GM19463 (cell line): ENCODE results near the gene ENPP1.
"Not testable (repeated sequence)": the region's sequence is repeated elsewhere in the genome, so short reads cannot be mapped to it uniquely, and the experiment has no call there.

Source experiments
- ATAC-seq: cut with Tn5 transposase; IDR thresholded peaks from one replicate; pipeline ENCODE4 v1.9.1; 2021; ENCODE audit warnings: mild to moderate bottlenecking, moderate library complexity; ENCODE audit not compliant: unreplicated experiment

ENPP1 gene

DNA sequence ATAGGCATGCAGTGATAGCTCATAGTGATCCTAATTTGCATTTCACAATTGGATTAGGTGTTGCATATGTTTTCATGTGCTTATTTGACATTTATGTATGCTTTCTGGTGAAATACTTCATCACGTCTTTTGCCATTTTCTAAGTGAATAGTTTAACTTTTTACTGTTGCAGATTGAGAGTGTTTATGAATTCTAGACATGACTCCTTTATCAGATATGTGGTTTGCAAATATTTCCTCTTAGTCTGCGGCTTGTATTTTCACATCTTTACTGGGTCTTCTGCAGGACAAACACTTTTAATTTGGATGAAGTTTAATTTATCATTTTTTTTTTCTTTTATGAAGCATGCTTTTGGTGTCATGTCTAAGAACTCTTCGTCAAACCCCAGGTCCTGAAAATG is 104.1 kb downstream of the ENPP1 start:
- no peak for ATAC-seq

DNA sequence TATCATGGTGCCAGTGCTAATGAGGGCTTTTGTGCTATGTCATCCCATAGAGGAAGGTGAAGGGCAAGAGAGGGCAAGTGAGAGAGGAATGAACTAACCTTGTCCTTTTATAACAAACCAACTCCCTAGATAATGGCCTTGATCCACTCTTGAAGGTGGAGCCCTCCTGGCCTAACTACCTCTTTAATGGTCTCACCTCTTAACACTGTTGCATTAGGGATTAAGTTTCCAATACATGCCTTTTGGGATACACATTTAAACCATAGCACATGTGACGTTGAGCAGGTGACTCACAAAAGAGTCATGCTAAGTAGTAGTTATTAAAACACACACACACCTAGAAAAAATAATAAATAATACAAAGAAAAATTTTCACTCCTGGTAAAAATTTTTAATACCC is 106.4 kb downstream of the ENPP1 start:
- ATAC-seq, result no peak

DNA sequence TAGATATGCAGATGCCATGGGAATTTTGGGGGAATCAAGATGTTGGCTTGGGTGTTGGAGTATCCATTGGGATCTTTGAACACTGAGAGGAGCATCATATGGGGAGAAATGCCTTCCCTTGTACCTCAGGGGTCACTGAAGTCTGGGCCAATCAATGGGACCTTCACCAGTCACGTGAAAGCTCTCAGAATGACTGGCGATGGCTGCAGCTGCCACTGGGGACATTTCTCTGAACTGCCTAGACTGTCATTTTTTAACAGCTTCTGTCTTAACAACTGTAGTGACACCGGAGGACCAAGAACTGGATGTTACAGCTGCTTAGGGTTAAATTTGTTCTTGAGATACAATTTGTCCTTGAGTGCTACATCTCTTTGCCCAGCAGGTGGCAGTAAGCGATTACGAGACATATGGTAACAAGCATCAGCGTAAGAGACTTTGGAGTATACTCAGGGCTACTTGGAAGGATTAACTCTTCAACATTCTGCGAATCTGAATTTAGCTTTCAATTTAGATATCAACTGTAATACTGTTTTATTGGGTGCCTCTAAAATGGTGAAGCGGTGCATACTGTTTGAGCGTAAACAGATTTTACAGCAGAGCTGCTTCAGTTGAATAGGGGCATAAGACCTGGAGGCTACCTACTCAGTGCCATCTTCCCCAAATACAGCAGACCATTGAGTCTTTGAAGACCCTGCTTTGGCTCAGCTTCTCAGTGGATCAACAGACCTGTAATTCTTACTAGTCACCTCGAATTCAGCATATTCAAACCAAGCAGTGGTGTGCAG is 107.3 kb downstream of the ENPP1 start:
- peak; percentile 78 for ATAC-seq

DNA sequence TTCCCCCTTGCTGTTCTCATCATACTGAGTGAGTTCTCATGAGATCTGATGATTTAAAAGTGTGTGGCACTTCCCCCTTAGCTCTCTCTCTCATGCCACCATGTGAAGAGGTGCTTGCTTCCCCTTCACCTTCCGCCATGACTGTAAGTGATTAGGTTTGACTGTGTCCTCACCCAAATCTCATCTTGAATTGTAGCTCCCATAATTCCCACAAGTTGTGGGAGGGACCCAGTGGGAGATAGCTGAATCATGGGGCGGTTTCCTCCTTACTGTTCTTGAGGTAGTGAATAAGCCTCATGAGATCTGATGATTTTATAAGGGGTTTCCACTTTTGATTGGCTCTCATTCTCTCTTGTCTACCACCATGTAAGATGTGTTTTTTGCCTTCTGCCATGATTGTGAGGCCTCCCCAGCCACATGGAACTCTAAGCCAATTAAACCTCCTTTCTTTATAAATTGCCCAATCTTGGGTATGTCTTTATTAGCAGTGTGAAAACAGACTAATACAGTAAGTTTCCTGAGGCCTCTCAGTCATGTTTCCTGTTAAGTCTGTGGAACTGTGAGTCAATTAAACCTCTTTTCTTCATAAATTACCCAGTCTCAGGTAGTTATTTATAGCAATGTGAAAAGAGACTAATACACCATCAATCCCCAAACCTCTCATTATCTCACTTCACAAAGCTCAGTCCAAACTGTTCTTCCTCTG is 108.4 kb downstream of the ENPP1 start:
- not testable (repeated sequence) for ATAC-seq

DNA sequence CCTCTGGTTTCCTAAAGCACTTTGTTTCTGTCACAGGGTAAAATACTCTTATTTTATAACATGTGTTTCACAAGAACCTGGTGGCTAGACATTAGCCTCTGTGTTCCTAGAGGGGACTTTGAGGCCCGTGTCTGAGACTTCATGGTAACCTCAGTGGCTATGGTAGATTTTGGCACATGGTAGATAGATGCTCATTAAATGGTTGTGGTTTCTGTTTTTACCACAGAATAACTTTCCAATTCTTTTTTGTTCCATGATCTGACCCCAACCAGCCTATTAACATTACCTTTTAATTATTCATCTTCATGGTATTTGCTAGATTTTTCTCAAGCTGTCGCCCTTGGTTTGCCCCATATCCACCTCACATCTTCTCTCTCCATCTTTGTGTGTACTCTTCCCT is 109.0 kb downstream of the ENPP1 start:
- ATAC-seq, result no peak

DNA sequence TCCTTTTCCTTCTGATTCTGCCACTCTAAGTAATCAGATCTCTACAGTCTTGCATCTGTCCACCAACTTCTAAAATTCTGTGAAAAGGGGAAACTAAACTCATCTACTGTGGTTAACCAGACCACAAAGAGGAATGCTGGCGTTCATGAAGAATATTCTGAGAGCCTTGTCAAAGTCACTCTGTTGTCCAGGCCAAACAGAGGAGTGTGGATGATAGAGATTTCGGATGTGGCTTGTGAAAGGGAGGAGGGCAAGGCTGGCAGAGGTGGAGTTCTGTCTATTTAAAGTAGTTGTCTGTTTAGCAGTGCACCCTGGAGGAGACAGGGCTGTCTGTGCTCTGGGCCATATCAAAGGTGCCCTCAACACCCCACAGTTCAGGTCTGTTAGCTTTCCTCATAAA is 109.5 kb downstream of the ENPP1 start:
- ATAC-seq, result no peak

DNA sequence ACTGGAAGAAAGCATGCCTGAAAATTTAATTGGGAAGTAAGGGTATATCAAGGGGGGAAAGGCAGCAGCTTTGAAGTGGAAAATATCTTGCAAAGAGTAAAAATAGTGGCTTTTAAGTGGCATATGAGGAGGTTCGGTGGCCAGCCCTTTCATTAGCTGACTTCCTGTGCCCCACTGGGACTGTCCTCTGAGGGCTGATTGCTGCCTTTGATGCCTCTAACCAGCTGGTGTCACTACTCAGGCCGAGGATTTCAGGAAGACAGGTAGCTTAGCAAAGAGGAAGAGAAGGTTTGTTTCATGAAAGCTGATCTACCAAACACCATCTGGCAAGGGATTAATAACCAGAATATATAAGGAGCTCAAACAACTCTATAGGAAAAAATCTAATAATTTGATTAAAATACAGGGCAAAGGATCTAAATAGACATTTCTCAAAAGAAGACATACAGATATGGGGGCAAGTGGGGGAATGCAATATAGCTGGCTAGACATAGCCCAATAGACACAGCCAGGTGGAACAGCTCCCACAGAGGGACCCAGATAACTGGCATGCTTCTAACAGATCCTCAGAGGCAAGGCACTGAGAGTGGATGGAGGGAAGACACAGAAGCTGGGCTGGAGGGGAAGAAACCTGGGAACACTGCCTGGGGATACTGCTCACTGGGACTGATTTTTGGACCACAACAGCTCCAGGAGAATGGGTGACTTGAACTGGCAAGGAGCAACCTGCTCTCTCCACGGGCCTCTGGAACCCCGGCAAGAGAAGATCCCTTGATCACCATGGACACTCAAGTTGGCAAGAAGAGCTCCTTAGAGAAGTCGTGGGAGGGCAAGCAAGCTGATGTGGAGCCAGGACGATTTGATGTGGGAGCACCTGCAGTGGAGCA is 110.2 kb downstream of the ENPP1 start:
- ATAC-seq, result no peak

DNA sequence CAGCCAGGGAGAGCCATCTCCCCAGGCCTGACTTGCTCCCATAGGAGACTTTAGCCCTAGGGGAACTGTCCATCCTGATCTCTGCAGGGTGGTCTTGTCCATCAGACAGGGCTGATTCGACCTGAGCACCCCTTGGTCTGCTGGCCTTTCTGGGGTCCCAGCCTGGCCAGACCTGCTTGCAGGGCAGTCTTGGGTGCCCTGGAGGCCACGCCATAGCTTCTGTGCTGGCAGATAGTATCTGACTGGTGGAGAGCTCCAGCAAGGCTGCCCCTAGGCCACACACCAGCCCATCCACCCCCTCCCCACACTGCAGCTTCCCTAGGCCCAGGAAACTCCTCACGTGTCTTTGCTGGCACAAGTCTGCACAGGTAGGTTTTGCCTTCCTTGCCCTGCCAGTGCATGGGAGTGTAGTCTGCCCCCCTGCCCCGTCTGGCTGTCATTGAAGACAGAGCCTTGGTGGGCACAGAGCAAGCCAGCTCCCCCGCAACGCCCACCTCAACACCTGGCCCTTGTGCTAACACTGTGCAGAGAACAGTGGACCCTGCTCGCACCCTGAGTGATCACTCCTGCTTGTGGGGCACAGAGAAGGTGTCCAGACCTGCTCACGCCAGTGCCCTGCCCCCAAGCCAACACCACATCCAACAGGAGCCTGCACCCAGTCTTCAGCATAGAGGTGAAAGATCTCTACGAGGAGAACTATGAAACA is 111.0 kb downstream of the ENPP1 start:
- no peak for ATAC-seq

DNA sequence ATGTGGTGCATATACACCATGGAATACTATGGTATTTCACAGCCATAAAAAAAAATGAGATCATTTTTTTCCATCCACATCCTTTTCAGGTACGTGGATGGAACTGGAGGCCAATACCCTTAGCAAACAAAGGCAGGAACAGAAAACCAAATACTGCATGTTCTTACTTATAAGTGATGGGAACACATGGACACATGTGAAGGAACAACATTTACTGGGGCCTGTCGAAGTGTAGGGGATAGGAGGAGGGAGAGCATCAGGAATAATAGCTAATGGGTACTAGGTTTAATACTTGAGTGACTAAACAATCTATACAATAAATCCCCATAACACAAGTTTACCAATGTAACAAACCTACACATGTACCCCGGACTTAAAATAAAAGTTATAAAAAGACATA is 112.8 kb downstream of the ENPP1 start:
- ATAC-seq, result no peak

DNA sequence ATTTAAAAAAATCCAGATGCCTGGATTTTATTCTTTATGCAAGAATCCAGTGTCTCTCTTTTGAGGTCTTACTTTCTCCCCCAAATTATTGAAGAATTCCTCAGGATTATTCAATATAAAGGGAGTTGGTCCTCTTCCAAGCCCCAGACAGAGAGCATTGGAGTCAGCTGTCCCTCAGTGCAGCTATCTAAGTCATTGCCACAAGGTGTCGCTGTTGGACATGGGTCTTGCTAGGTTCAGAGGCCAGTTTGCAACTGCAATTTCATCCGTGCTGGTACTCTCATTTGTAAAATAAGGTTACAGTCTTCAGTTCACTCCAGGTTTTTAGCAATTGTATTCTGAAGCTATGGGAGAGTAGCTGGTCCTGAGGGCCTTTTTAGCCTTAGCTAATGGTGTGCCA is 115.5 kb downstream of the ENPP1 start:
- no peak for ATAC-seq

DNA sequence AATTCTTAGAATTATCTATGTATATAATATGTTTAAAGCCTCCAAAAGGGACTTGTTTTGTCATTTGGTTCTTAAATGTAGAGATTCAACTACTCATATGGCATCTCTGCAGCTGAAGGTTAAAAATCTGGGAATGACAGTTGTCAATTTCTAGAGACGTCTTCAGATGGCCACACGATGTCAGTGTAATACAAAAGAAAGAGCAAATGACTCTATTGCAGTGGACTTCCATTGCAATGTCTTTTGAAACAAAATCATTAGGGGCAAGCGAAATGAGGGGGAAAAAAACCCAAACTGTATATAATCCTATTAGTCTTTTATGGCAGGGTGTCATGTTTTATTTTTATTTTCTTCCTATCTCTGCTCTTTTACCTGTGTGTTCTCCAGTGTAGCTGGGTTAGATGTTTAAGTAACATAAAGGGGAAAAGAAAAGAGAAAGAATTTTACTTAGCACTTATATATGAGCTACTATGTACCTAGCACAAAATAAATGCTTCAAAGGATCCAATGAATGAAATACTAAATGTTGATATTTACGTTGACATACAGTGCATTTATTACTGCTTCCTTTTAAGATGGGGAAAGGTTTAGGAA is 117.2 kb downstream of the ENPP1 start:
- no peak for ATAC-seq

DNA sequence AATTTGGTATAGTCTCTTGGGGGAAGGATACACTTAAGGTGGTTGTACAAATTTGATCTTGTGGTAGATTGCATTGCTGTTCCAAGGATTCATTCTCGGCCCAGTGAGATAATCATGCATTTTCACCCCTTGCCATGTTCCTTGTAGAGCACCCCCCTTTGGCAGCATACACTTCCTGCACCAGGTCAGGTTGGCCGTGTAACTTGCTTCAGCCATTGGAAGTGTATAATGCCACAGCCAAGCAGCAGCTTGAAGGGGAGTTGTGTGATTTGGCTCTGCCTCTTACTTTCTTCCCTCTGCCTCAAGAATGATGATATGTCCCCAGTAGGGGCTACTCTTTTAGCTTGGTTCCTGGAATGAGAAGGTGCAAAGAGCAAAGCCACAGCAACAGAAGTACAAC is 121.4 kb downstream of the ENPP1 start:
- no peak for ATAC-seq

DNA sequence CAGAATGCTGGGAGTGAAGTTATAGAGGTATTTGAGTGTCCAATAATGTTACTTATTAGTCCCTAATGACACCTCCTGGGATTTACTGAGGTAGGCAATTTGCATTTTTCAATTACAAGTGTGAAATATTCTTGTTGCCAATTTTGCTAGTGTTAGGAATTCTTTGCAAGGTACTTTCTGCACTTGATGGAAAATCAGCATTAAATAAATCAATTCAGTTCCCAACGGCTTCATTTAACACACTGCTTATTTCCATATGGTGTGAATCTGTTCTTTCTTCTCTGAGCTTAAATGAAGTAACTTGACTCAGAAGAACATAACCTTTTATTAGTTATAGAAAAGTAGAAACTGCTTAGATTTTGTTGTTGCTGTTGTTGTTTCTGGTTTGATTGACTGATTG is 122.2 kb downstream of the ENPP1 start:
- no peak for ATAC-seq

DNA sequence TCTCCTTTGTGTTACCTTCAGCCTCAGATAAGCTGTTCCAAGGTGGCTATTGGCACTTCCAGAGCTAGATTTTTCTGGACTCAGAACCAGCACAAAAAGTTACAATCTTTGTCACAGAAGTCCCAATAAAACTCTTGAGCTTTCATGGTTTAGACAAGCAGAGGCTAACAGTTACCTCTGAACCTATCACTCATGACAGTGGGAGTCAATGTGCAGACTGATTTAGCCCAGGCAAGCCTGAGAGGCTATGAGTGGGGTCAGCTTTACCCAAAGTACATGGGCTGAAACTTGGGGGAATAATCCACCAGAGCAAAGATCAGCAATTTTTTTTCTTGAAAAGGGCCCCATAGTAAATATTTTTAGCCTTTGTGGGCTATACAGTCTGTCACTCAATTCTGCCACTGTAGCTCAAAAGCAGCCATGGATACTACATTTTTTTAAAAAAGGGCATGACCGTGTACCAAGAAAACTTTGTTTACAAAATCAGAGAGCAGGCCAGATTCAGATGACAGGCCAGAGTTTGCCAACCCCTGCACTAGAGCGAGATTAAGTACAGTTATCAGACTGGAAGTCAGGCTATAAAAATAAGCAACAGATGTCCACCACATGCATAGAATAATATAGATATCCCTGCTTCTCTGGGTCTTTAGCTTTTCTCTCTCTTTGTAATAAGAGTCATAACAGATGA is 123.4 kb downstream of the ENPP1 start:
- no peak for ATAC-seq

DNA sequence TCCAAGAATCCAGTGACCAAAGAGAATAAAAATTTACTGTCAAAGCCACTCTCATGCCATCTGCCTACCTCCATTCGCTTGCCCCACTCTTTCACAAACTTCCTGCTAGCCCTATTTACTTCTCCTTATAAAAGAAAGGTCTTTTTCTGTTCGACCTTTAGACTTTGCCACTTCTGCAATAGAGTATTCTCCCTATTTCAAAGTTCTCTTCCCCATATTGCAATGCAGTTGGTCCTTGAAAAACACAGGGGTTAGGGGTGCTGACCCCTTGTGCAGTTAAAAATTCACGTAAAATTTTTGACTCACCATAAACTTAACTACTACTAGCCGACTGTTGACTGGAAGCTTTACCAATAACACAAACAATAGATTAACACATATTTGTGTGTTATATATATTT is 128.3 kb downstream of the ENPP1 start:
- ATAC-seq, result no peak

DNA sequence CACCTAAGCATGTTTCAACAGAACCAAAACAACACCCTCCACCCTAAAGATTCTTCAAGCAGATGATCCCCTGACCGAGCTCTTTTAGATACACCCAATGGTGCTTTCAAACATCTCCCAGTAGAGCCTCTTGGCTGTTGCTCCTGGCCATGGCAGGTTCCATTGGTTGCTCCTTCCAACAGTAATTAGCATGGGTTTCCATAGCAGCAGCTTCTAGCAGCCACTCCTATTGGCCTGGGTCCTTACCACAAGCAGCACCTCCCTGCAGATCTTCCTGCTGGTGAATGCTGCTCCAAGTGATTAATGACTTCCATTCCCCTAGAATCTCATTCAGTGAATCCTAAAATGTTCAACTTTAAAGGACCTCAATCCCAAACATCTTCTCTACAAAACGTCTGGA is 129.4 kb downstream of the ENPP1 start:
- no peak for ATAC-seq

DNA sequence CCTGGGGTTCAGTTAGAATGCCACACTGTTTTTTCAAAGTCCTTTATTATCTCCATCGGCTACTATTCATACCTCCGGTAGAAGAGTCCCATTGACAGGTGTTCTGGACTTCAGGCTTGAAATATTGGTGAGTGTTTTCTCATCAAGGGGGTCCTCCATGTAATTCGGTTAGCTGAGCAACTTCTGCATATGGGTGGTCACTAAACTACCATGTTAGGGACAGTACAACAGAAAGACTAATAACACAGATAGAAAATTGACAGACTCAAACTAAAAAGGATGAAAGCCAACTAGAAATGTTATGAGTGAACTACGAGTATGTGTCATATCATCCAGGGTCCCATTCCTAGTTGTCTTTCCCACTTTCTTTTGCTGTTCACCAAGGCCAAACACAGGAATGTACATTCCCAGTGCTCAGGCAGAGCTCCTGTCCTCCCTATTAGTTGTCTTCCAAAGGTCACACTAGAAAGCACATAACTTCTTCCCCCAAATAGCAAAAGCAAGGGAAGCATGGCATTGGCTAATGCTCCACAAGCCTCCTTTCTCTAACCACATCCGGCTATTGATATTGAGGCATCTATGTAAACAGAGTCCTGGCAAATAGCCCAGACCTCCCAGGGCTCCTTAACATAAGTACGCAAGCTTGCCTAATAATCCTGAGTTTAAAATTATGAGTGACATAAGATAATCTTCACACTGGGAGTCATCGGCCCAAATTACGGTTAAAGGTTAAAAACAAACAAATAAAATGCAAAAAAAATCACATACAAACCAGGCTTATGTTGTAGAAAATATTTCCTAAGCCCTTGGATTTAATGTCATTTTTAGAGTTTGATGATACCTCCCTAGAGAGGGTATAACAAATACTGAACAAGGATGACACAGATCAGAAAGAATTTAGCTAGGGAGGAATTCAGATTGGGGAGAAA is 130.1 kb downstream of the ENPP1 start:
- ATAC-seq, result no peak
